ENCODE results near the gene DGKI. TPM values are rescaled to one million over a fixed set of nuclear protein-coding genes. Genes with fewer than 3 reads are reported as not detected.

DGKI gene
- total RNA-seq, 3 donors from 2014 or later (not counting 1 experiment from before 2014, with no cell fraction given), result 0.53 TPM; not detected in 2

DNA sequence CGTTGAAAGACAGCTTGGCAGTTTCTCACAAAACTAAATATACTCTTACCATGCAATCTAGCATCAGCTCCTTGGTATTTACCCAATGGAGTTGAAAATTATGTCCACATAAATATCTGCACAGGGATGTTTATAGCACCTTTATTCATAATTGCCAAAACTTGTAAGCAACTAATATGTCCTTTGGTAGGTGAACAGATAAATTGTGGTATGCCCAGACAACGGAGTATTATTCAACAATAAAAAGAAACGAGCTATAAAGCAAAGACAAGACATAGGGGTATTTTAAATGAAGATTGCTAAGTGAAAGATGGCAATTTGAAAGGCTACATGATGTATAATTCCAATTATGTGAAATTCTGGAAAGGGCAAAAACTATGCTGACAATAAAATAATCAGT, 340.7 kb downstream of the DGKI start:
- H3K36me3 Mint-ChIP-seq, result no peaks in the 10 kb centered on the region
- 83% methylated on average over 3 of the region's 3 CpGs for WGBS (ENCODE audit: insufficient coverage)
- no peaks in the 10 kb centered on the region for H3K4me1 ChIP-seq (ENCODE audit: control insufficient read depth, insufficient read depth, low read length)
- H3K27me3 Mint-ChIP-seq (ENCODE audit: low read depth in 2 of 2), result peaks cover 0 to 2% of the 10 kb centered on the region in 2 donors
- H3K4me3 ChIP-seq (ENCODE audit: low read length), result no peak overlapping the region
- no peak overlapping the region for H3K4me3 Mint-ChIP-seq
- TF ChIP-seq, protein P1, sequence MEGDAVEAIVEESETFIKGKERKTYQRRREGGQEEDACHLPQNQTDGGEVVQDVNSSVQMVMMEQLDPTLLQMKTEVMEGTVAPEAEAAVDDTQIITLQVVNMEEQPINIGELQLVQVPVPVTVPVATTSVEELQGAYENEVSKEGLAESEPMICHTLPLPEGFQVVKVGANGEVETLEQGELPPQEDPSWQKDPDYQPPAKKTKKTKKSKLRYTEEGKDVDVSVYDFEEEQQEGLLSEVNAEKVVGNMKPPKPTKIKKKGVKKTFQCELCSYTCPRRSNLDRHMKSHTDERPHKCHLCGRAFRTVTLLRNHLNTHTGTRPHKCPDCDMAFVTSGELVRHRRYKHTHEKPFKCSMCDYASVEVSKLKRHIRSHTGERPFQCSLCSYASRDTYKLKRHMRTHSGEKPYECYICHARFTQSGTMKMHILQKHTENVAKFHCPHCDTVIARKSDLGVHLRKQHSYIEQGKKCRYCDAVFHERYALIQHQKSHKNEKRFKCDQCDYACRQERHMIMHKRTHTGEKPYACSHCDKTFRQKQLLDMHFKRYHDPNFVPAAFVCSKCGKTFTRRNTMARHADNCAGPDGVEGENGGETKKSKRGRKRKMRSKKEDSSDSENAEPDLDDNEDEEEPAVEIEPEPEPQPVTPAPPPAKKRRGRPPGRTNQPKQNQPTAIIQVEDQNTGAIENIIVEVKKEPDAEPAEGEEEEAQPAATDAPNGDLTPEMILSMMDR (IDR thresholded peaks at IDR 0.05), result no peak
- intact Hi-C loops (cut with micrococcal nuclease), result no loop called here
- DNase-seq, result no peak
- H3K36me3 ChIP-seq (ENCODE audit: control insufficient read depth, insufficient read depth, low read length), result no peaks in the 10 kb centered on the region
- H3K27ac ChIP-seq (ENCODE audit: low read length), result no peak overlapping the region
- no peaks in the 10 kb centered on the region for H3K4me1 Mint-ChIP-seq
- H3K27me3 ChIP-seq (ENCODE audit: control insufficient read depth, insufficient read depth, low read length), result no peaks in the 10 kb centered on the region
- no peaks in the 10 kb centered on the region for H3K9me3 ChIP-seq (ENCODE audit: control insufficient read depth, insufficient read depth, low read length)
- H3K9me3 Mint-ChIP-seq, result peaks cover 20 to 22% of the 10 kb centered on the region in 2 donors
- no peak overlapping the region for H3K27ac Mint-ChIP-seq
- ATAC-seq, result no peak

DNA sequence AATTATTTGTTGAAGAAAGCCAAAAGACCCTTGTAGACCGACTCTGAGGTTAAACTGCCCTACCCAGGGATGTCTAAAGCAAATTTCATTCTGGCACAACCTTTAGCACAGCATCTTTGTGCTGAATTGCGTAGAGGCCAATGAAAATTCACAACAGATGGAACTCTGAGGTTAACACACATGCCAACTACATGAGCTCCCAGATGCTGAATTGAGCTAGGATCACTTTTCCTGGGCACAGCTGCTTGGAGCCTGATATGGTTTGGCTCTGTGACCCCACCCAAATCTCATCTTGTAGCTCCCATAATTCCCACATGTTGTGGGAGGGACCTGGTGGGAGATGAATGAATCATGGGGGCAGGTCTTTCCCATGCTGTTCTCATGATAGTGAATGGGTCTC, 345.2 kb downstream of the DGKI start:
- TF ChIP-seq, protein P1 (IDR thresholded peaks at IDR 0.05), result no peak
- no peaks in the 10 kb centered on the region for H3K36me3 ChIP-seq (ENCODE audit: control insufficient read depth, insufficient read depth, low read length)
- no peaks in the 10 kb centered on the region for H3K27me3 ChIP-seq (ENCODE audit: control insufficient read depth, insufficient read depth, low read length)
- intact Hi-C loops (cut with micrococcal nuclease), result no loop called here
- Mint-ChIP-seq H3K9me3 (peaks cover 15% of the 10 kb centered on the region in 2 donors), H3K27ac (no peak overlapping the region), H3K36me3 (no peaks in the 10 kb centered on the region), H3K4me1 (no peaks in the 10 kb centered on the region), H3K27me3 (ENCODE audit: low read depth in 2 of 2) (peaks cover 0 to 2% of the 10 kb centered on the region in 2 donors), H3K4me3 (no peak overlapping the region)
- no peaks in the 10 kb centered on the region for H3K4me1 ChIP-seq (ENCODE audit: control insufficient read depth, insufficient read depth, low read length)
- H3K4me3 ChIP-seq (ENCODE audit: low read length), result no peak overlapping the region
- H3K9me3 ChIP-seq (ENCODE audit: control insufficient read depth, insufficient read depth, low read length), result no peaks in the 10 kb centered on the region
- H3K27ac ChIP-seq (ENCODE audit: low read length), result no peak overlapping the region
- ATAC-seq (no peak), DNase-seq (no peak)
- WGBS (ENCODE audit: insufficient coverage), result 74% methylated on average over 2 of the region's 2 CpGs

DNA sequence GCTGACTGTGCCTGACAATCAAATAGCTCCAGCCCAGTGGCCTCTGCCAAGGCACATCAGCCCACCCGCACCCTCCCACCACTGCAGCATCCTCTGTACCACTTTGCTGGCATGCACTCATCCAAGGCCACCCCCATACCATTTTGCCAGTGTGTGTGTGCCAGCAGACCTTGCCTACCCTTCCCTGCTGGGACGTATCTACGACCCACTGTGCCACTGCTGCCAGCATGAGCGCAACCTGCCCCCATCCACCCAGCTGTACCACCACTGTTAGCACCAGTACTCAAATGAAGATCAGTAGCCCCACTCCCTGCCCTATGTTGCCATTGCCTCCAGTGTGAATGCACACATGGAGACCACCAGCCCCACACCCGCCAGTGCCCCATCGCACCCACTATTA, 353.9 kb downstream of the DGKI start:
- 89% methylated on average over 6 of the region's 6 CpGs for WGBS (ENCODE audit: insufficient coverage)
- Histone ChIP-seq H3K9me3 (ENCODE audit: control insufficient read depth, insufficient read depth, low read length) (peaks cover 11% of the 10 kb centered on the region), H3K4me1 (ENCODE audit: control insufficient read depth, insufficient read depth, low read length) (no peaks in the 10 kb centered on the region), H3K4me3 (ENCODE audit: low read length) (no peak overlapping the region), H3K27me3 (ENCODE audit: control insufficient read depth, insufficient read depth, low read length) (no peaks in the 10 kb centered on the region), H3K36me3 (ENCODE audit: control insufficient read depth, insufficient read depth, low read length) (no peaks in the 10 kb centered on the region), H3K27ac (ENCODE audit: low read length) (no peak overlapping the region)
- ATAC-seq, result no peak
- no peaks in the 10 kb centered on the region for H3K27me3 Mint-ChIP-seq (ENCODE audit: low read depth in 2 of 2)
- TF ChIP-seq, protein P1 (IDR thresholded peaks at IDR 0.05), result no peak
- peaks cover 23 to 26% of the 10 kb centered on the region in 2 donors for H3K9me3 Mint-ChIP-seq
- no peak overlapping the region for H3K27ac Mint-ChIP-seq
- no peak overlapping the region for H3K4me3 Mint-ChIP-seq
- no peaks in the 10 kb centered on the region for H3K4me1 Mint-ChIP-seq
- DNase-seq, result no peak
- intact Hi-C loops (cut with micrococcal nuclease), result no loop called here
- H3K36me3 Mint-ChIP-seq, result peaks cover 7% of the 10 kb centered on the region

DNA sequence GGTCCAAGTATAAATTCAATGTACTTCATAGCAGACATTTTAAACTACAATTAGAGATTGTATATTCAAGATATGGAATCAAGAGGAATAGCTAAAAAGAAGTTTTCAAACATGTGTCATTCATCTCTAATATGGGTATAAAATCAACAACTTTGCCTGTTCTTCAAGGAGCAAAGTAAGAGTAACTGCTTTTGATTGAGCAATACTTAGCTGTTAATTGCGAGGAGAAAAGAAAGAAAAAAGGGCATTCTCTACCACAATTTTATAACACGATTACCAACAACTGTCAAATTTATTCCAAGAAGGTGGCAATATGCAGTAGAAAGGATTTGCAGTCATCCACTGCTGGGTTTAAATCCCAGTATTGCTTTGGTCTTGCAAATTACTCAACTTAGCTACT, 356.9 kb downstream of the DGKI start:
- Histone ChIP-seq H3K4me1 (ENCODE audit: control insufficient read depth, insufficient read depth, low read length) (no peaks in the 10 kb centered on the region), H3K27me3 (ENCODE audit: control insufficient read depth, insufficient read depth, low read length) (no peaks in the 10 kb centered on the region), H3K9me3 (ENCODE audit: control insufficient read depth, insufficient read depth, low read length) (peaks cover 11% of the 10 kb centered on the region), H3K4me3 (ENCODE audit: low read length) (no peak overlapping the region), H3K27ac (ENCODE audit: low read length) (no peak overlapping the region), H3K36me3 (ENCODE audit: control insufficient read depth, insufficient read depth, low read length) (no peaks in the 10 kb centered on the region)
- Mint-ChIP-seq H3K36me3 (peaks cover 5% of the 10 kb centered on the region), H3K4me3 (no peak overlapping the region), H3K4me1 (no peaks in the 10 kb centered on the region), H3K27me3 (ENCODE audit: low read depth in 2 of 2) (no peaks in the 10 kb centered on the region), H3K9me3 (peaks cover 14 to 16% of the 10 kb centered on the region in 2 donors), H3K27ac (no peak overlapping the region)
- WGBS (ENCODE audit: insufficient coverage), result no CpG with 5 or more reads among the region's 2 CpGs
- DNase-seq, result no peak
- intact Hi-C loops (cut with micrococcal nuclease), result no loop called here
- no peak for ATAC-seq
- TF ChIP-seq, protein P1 (IDR thresholded peaks at IDR 0.05), result no peak

Data from natural killer cell (primary cell).